OCI-LY1 (cell line): ENCODE results near the gene SLC17A3.

Experiments
- H2AFZ ChIP-seq: fragments of 200-600 bp; sonication (generic), shearing (Covaris generic); 2 replicates; pipeline ENCODE4 v1.6.0; 2014; ENCODE audit warnings: antibody characterized with exemption, mild to moderate bottlenecking, low read length
- H3F3A ChIP-seq: fragments of 200-600 bp; sonication (generic), shearing (Covaris generic); 2 replicates; pipeline ENCODE4 v1.6.0; 2014; ENCODE audit warnings: mild to moderate bottlenecking, antibody characterized with exemption, low read length, moderate library complexity; ENCODE audit not compliant: insufficient read depth
- H3K27ac ChIP-seq: fragments of 200-600 bp; sonication (generic); 2 replicates; pipeline ENCODE4 v1.5.1; 2014; ENCODE audit warnings: low read length, mixed run types, mild to moderate bottlenecking, low read depth; ENCODE audit not compliant: poor library complexity, severe bottlenecking
- H3K27me3 ChIP-seq: fragments of 200-600 bp; sonication (generic); 2 replicates; pipeline ENCODE4 v1.6.0; 2014; ENCODE audit warnings: antibody characterized with exemption, mild to moderate bottlenecking, low read length, moderate library complexity; ENCODE audit not compliant: insufficient read depth
- H3K36me3 ChIP-seq: fragments of 200-600 bp; sonication (generic); 2 replicates; pipeline ENCODE4 v1.6.1; 2014; ENCODE audit warnings: mild to moderate bottlenecking, antibody characterized with exemption, low read length, moderate library complexity, mixed read lengths; ENCODE audit not compliant: insufficient read depth
- H3K4me1 ChIP-seq: fragments of 200-600 bp; sonication (generic); 2 replicates; pipeline ENCODE4 v1.5.1; 2014; ENCODE audit warnings: mild to moderate bottlenecking, low read length, moderate library complexity; ENCODE audit not compliant: insufficient read depth, severe bottlenecking
- H3K4me2 ChIP-seq: fragments of 200-600 bp; sonication (generic), shearing (Covaris generic); 2 replicates; pipeline ENCODE4 v1.6.1; 2014; ENCODE audit warnings: low read length
- H3K4me3 ChIP-seq: fragments of 200-600 bp; sonication (generic); 2 replicates; pipeline ENCODE4 v1.5.1; 2014; ENCODE audit warnings: low read length, low read depth, mild to moderate bottlenecking, mixed read lengths; ENCODE audit not compliant: poor library complexity, severe bottlenecking
- H3K79me2 ChIP-seq: fragments of 200-600 bp; shearing (Covaris generic); 2 replicates; pipeline ENCODE4 v1.6.1; 2016; ENCODE audit warnings: mixed run types, low read length, mixed read lengths; ENCODE audit not compliant: insufficient read depth
- H3K9ac ChIP-seq: fragments of 200-600 bp; sonication (generic), shearing (Covaris generic); 2 replicates; pipeline ENCODE4 v1.6.1; 2014; ENCODE audit warnings: mild to moderate bottlenecking, low read length, mixed read lengths
- H3K9me2 ChIP-seq: fragments of 200-600 bp; sonication (generic), shearing (Covaris generic); 2 replicates; pipeline ENCODE4 v1.6.1; 2014; ENCODE audit warnings: low read depth, mild to moderate bottlenecking, low read length, mixed read lengths
- H3K9me3 ChIP-seq: fragments of 200-600 bp; shearing (Covaris generic); 2 replicates; pipeline ENCODE4 v1.6.1; 2014; ENCODE audit warnings: low read length, mixed read lengths
- H4K20me1 ChIP-seq: fragments of 200-600 bp; sonication (generic), shearing (Covaris generic); 2 replicates; pipeline ENCODE4 v1.6.0; 2016; ENCODE audit warnings: mild to moderate bottlenecking, low read length; ENCODE audit not compliant: insufficient read depth
- CTCF ChIP-seq: fragments of 200-600 bp; sonication (generic), shearing (Covaris generic); IDR thresholded peaks from 2 replicates; pipeline ENCODE4 v1.5.1; 2017; ENCODE audit warnings: mild to moderate bottlenecking, antibody characterized with exemption, low read length, moderate library complexity, mixed read lengths
- EZH2 ChIP-seq: fragments of 200-600 bp; sonication (generic), shearing (Covaris generic); IDR thresholded peaks from 2 replicates; pipeline ENCODE4 v1.8.0; 2017; ENCODE audit warnings: borderline replicate concordance, mixed run types, mild to moderate bottlenecking, antibody characterized with exemption, low read length, moderate library complexity, mixed read lengths

SLC17A3 gene

GRCh38 chr6:25916330-25916729 is 42.3 kb upstream of the SLC17A3 start:
- Histone ChIP-seq H3K4me2 (no peak overlapping the region), H3K9me3 (no peaks in the 10 kb centered on the region), H3K9me2 (no peaks in the 10 kb centered on the region), H3F3A (no peaks in the 10 kb centered on the region), H3K27me3 (no peaks in the 10 kb centered on the region; the same call in 1 of the 2 replicates), H2AFZ (no peak overlapping the region), H3K4me1 (no peaks in the 10 kb centered on the region), H3K27ac (no peak overlapping the region), H3K9ac (no peak overlapping the region), H4K20me1 (no peaks in the 10 kb centered on the region), H3K79me2 (no peaks in the 10 kb centered on the region), H3K36me3 (no peaks in the 10 kb centered on the region), H3K4me3 (no peak overlapping the region)
- TF ChIP-seq EZH2 (no peak), CTCF (no peak)

DNA sequence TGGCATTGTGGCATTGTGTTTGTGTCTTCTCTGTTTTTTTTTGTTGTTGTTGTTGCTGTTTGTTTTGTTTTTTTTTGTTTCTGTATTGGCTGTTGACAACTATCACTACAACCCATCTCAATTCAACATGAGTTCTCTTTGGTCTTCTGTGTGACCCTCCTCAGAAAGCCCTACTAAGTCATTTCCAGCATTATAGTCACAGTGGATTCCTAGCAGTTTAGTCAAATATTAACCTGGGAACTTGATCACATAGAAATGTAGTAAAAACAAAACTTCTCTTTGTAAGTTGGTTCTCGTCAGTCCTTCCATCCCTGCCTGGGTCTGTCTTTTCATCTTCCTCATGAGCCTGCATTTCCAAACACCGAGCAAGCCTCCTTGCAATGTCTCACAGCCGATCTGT is 39.7 kb upstream of the SLC17A3 start:
- Histone ChIP-seq H3K36me3 (no peaks in the 10 kb centered on the region), H3K4me3 (no peak overlapping the region), H3K27ac (no peak overlapping the region), H4K20me1 (no peaks in the 10 kb centered on the region), H3K9me2 (no peaks in the 10 kb centered on the region), H3K4me2 (no peak overlapping the region), H3K79me2 (no peaks in the 10 kb centered on the region), H3K27me3 (no peaks in the 10 kb centered on the region; the same call in 1 of the 2 replicates), H2AFZ (no peak overlapping the region), H3K9me3 (no peaks in the 10 kb centered on the region), H3K9ac (no peak overlapping the region), H3K4me1 (no peaks in the 10 kb centered on the region), H3F3A (no peaks in the 10 kb centered on the region)
- TF ChIP-seq EZH2, result no peak
- TF ChIP-seq CTCF, result no peak

DNA sequence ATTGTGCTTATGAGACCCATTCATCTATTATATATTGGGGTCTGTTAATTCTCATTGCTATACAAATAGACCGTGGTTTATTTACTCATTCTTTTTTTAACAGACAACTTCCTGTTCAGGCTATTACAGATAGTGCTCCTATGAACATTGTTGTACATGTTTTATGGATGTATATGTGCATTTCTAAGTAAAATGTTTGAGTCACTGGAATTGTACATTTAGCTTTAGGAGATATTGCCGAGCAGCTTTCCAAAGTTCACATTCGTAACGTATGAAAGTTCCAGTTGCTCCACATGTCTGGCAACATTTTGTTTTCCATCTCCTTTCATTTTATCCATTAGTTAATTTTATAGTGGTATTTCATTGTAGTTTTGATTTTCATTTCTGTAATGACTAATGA is 37.3 kb upstream of the SLC17A3 start:
- no peak overlapping the region for H3K9ac ChIP-seq
- H3K27me3 ChIP-seq, result no peaks in the 10 kb centered on the region
- H3K4me2 ChIP-seq, result no peak overlapping the region
- H3K27ac ChIP-seq, result no peak overlapping the region
- H3K36me3 ChIP-seq, result no peaks in the 10 kb centered on the region
- no peaks in the 10 kb centered on the region for H3K4me1 ChIP-seq
- no peak overlapping the region for H3K4me3 ChIP-seq
- H2AFZ ChIP-seq, result no peak overlapping the region
- H3K79me2 ChIP-seq, result no peaks in the 10 kb centered on the region
- no peaks in the 10 kb centered on the region for H3F3A ChIP-seq
- H3K9me3 ChIP-seq, result no peaks in the 10 kb centered on the region
- no peaks in the 10 kb centered on the region for H3K9me2 ChIP-seq
- H4K20me1 ChIP-seq, result no peaks in the 10 kb centered on the region
- TF ChIP-seq CTCF (no peak), EZH2 (no peak)
